Activated T-helper 1 cell treated with Interleukin-2 at 50 U/mL for 16 hours (primary cell): ENCODE data around the gene RNGTT.

Experiments
- DNase-seq: peaks from one replicate; pipeline ENCODE4 v3.0.0-alpha.2; 2020; ENCODE audit warnings: low read depth

The RNGTT gene

DNA sequence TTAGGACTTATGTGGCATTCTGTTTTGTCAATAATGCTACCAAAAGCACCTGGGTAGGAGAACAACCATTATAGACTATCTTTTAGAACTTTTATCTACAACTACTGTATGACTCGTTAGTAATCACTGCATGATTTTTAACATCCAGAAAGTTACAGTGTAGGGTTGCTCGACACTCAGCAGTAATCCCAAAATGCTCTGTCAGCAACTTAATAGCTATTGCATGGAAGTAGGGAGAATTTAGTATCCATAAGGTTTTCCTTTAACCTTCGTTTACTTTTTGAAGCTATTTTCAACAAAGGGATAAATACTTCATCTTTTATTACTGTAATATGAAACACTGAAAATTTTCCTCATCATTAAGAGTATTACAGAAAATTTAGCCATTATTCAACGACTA is 309.5 kb downstream of the RNGTT start:
- DNase-seq, result no peak

DNA sequence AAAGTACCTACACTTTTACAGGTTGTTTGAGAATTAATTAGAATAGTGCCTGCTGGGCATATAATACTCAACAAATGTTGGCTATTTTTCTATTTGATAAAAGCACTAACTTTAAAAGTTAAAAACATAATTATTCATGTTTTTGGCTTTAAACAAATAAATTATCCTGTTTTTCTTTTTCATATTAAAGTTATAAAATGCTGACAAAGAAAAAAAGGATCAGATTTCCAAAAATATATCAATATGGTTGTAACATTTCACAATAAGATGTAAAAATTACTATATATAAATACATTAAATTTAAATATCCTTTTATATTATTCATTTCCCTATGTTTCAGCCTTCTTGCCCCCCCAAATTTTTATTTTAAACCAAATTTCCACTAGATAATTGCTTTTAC is 312.0 kb downstream of the RNGTT start:
- DNase-seq, result no peak

DNA sequence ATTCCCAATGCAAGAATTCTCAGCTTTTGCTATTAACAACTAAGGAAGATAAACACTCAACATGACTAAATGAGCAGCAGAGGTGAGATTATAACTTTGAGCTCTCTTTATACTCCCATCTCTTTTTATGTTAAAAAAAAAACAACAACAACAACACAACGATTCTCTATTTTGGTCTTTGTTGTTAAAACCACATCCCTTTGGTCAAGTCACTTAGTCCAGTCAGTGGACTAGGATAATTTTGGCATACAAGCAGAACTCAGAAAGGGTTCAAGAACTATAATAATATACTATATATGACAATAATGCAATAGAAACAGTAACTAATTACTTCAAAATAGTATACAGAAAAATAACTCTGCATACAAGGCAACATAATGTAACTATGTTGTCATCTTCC is 312.4 kb downstream of the RNGTT start:
- no peak for DNase-seq

DNA sequence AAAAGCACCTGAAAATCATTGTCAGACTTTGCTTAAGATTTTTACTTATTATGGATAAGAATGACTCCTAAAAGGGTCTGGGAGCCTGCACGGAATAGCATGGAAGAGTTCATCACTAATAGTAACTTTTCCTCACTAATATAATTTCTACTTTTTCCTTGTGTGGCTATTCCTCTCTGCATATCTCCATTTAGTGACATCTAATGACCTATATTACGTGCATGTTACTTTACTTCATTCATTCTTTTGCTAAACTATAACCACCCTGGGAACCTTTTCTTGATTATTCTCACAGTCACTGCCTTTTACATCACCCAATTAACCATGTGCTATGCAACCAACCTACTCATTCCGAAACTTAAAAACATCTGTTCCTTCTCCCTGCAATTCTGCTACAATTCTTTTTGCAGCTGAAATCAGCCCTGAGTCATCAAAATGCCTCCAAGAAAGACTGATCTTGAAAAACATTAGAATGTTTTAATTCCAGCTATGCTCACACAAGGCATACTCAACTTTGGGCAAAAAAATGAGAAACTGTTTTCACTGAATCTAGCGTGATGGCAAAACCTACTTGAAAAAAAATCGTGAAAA is 313.3 kb downstream of the RNGTT start:
- DNase-seq, result no peak

DNA sequence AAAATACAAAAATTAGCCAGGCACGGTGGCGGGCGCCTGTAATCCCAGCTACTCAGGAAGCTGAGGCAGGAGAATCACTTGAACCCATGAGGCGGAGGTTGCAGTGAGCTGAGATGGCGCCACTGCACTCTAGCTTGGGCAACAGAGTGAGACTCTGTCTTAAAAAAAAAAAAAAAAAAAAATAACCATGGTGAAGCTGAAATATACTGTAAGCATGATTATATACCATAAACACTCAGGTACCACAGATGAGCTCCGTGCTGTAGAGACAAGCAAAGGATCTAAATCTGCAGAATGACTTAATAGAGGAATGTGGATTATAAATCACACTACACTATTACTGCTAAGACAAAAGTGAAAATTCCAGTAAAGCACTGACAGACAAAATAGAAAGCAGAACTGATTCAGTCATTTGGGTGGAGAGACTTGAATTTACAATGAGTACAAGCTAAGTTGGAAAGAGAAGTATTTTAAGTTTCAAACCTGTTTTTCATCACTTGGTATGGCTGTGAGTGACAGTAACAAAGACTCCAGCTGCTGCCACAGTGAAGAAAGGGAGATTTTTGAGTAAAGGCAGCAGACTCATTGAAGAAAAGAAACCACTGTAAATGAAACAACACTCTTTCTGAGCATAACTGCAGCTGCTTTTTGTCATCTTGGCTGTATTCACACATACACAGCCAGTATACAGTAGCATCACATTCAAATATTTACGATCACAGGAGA is 322.1 kb downstream of the RNGTT start:
- no peak for DNase-seq

DNA sequence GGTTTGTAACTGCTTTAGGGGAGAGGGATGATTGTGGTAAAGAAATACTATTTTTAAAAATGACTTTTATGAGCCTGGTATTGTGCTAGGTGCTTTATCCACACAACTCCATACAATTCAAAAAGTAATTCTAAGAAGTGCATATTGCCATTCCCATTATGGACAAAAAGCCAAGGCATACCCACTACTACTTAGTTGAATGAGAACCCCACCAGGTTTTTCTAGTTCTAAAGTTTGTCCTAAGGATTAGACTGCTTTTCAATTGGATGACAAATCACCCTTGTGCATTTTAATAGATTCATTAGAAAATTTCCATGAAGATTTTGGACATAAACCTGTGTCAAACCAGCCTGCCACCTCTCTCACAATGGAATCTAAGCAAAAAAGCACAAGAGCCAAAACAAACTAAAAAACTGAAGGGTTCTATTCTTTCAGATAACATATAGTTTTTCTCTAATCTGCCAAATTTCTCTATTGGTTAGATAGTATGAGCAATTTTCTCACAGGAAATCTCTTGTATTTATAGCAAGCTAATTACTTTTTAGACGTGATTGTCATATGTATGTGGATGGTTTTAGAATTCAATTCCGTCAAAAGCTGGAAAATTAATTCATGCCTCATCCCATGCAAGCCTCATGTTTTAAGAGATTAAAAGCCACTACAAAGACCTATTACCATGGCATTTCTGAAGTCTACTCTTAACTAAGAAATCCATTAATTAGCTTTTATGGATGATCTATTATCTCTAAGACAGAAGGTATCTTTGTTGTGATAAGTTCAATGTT is 325.5 kb downstream of the RNGTT start:
- DNase-seq, result no peak

DNA sequence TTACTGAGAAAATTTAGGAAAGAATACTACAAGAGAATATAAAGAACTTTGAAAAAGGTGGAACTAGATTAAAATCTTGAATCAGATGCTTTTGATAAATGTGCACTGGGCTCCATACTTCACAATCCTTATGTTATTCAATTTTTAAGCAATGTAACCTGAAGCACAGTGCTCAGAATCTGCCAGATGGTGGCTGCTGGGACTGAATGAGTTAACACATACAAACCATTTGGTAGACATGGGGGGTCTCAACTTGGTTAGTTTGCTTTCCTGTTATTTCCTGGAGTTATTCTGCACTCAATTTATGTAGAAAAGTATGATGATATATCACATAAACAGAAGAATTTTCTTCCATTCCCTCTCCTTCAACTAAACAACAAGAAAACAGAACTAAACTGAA is 326.5 kb downstream of the RNGTT start:
- no peak for DNase-seq

DNA sequence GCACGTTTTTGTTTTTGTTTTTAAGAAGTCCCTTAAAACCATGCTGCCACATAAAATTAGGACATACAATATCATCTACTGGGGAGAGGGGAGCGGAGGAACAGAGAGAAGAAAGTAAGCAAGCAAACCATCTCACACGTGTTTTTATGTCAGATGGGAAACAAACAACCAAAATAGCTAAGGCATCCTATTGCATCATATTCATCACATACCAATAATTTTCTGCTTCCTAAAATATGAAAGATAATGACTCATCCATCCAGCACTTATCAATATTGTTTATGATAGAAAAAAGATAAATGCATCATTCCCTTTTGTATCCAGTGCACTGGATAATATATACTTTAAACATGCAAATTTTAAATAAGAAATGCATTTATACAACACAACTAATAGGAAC is 329.6 kb downstream of the RNGTT start:
- DNase-seq, result no peak

DNA sequence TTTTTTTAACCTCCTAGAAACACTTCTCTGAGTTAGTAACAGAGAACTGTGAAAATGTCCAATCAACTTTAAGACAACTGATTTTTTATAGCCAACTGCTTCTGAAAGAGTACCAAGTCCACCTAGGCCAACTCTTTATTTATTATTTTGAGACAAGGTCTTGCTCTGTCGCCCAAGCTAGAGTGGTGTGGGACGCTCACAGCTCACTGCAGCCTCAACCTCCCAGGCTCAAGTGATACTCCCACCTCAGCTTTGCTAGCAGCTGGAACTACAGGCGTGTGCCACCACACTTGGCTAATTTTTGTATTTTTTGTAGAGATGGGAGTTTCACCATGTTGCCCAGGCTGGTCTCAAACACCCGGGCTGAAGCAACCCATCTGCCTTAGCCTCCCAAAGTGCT is 331.6 kb downstream of the RNGTT start:
- DNase-seq, result no peak

DNA sequence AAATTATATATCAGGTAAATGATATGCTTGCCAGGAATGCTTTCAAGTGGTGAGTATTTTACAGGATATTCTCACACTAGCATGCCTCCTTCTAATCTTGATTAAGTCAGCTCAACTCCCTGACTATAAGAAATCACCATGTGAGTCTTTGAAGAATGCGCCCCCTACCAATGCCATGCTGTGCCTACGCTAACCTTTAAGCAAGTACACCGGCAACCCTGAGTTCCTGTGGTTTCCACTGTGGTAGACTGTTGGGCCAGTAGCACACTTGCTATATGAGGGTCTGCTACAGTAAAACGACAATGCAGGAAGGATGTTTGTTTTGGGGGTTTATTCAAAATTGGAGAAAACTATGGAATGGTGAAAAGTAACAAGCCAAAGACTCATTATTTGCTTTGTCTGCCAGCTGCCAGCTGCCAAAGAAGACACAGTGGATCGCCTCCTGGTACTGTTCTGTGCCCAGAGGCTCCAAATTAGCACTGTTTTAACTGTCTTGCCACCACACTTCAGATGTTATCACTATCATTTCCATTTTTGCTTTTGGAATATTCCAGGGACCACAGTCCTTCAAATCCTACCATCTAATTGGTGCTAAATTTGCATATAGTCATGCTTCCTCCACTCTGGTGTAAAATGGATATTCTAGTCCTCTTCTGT is 333.5 kb downstream of the RNGTT start:
- DNase-seq, result no peak

DNA sequence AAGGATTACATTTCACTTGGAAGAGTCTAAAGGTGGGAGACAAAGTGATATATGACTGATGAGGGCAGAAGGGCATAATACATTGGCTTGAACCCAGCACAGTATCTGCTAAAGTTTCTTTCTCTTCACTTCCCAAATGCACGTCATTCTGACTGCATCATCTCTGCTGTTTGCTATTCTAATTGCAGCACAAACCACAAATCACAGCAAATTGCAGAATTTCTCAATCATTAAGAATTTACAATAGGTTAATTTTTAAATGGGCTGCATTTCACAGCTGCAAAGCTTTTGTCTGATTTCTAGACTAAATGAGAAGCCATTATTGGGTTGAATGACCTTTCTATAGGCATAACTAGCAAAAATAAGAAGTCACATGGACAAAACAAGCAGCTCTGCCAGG is 337.0 kb downstream of the RNGTT start:
- no peak for DNase-seq

DNA sequence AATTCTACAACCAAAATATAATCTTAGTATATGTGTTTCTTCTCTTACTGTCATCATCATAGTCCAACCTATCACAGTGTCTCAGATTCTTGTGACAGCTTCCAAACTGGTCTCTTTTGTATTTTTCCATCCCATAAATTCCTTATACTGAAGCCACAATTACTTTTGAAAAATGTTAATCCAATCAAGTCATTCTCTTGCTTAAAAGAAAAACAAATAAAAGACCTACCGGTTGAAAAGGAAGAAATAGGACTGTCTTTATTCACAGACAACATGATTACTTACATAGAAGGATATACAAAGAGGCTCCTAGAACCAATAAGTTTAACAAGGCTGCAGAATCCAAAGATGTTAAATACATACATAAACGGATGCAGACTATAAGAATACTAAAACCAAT is 339.9 kb downstream of the RNGTT start:
- DNase-seq, result no peak

DNA sequence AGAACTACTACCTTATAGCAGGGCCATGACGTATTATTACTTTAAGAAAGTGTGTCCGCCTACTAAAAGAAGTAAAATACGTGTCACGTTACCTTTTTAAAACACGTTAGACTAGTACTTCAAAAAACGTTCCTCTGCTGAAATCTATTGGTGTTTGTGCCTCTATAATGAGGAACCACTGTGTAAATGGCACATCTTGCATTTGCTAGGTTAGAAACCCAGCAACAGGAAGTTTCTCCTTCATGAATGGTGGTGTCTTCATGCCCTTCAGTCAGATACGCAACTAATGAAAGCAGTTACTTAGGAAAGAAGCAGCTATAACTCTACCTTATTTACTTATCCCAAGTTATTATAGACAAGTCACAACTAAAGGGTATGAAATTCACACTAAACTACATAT is 343.5 kb downstream of the RNGTT start:
- DNase-seq, result no peak

DNA sequence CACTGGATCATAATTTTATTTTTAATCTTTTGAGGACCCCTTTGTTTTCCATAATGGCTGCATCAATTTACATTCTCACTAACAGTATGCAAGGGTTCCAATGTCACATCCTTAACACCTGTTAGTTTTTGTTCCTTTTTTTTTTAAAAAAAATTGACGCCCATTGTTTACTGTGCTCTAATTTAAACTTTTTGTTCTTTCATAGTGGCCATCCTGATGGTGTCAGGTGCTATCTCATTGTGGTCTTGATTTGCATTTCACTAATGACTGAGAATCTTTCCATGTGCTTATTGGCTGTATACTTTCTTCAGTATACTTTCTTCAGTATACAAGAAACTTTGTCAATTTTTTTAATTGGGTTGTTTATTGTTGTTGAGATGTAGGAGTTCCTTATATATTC is 347.0 kb downstream of the RNGTT start:
- no peak for DNase-seq

DNA sequence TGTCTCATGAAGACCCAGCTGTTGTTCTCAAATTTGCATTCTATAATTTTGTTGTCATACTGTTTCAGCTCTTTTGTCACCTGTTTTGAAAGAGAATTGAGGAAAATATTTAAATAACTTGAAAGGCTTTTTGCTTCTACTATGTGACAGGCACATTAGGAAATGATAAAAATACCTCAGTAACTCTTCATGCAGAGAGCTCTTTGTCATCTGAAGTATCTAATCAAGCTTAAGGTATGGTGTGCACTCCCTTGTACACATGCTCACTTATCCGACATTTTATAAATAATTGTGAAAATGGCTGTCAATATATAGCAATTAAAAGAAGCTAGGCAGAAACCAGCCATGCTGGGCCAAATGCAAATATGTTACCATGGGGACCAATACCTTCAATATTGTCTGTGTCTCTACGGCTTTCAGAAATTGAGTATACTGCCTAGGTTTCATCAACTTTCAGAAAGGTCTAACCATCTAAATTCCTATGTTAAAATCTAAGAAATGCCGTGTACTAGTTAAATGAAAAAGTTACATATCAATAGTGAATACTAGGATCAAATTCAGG is 349.0 kb downstream of the RNGTT start:
- no peak for DNase-seq

DNA sequence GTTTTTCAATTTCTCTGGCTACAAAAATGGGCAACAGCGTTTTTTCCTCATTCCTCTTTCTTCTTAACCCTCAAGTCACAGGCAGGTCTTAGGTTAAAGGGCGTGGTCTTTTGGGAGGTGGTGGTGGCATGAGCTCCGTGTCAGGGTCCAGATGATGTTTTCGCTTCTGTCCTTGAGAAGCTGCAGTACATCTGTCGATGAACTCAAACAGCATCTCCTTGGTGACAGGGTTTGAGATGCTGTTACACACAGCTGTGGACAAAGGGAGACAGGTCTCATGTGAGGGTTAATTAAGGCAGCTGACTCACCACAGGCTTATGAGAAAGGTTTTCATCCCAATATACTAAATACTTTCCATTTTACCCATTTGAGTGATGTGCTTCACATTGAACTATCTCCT is 350.8 kb downstream of the RNGTT start:
- no peak for DNase-seq

DNA sequence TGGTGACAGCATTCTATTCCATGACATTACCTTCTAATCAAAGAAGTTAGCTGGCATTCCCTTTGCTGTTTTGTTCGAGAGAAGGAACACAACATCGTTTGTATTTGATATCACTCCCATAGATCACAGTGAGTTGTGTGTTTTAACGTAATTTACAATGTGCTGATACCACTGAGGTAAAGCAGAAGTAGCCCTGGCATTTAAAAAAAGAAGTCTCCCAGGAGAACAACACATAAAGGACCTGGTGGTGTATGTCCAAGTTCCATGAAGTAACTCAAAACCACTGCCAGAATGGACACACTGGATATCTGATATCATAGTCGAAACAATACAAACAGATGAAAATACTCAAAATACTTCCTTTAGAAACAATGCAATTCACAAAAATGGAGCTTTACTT is 351.7 kb downstream of the RNGTT start:
- DNase-seq, result no peak

DNA sequence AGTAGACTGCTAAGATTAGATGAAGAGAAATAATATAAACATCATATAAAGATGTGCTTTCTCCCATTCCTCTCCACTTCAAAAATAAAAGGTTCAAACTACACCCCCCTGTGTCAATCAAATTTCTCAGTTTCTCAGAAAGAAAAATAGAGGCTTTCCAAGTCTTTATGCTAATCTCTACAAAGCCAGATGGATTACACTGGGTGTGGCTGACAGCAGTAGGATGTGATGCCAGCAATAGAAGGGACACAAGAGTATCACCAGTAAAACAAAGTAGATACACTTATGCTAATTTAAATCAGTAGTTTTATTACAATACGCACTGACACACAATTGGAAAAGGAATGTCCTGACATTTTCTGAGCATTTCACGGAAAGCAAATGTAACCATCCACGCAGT is 353.4 kb downstream of the RNGTT start:
- no peak for DNase-seq

DNA sequence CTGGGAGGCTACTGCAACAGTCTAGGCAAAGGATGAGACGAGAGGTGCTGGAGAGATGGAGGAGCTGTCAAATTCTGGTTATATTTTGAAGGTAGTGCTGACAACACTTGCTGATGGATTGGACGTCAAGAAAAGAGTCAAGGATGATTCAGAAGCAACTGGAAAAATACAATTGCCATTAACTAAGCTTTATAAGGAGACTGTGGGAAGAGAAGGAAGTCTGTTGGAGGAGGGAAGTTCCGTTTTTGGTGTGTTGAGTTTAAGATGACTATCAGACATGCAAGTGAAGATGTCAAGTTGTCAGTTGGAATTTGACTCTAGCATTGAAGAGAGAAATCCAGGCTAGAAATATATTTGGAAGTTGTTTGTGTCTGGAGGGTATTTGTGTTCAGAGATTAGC is 358.1 kb downstream of the RNGTT start:
- DNase-seq, result no peak

DNA sequence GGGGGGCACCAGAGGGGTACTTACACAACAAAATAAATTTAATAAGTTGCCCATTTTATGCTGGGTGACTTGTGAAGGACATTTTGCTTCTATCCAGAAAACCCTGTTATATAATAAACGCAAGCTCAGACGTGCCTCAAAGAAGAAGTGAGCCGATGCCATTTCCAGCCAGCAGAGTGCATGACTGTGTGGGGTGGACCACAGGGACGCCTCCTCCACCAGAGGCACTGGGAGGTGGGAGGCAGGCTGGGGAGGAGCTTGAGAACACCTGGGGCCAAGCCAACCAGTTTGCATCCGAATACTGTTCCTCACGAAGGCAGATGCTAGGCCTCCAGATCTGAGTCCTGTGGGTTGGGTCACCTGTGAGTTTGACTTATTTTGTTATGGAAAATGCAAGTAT is 363.8 kb downstream of the RNGTT start:
- DNase-seq, result no peak

DNA sequence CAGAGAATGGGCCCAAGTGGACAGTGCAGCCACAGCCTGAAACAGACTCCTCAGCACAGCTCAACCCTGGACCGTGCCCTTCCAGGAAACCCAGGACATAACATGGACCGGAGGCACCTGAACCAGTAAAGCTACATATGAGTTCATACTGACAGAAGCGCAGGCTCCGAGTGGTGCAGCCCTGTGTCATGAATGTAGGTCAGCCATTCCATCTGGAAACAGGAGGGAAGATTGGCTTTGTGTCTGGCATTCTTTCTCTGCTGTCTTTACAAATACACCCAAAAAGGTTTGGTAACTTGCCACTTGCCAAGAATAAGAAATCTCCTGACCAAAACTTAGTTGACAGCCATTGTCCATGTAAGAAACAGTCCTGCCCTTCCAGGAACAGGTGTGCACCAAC is 366.6 kb downstream of the RNGTT start:
- DNase-seq, result no peak

DNA sequence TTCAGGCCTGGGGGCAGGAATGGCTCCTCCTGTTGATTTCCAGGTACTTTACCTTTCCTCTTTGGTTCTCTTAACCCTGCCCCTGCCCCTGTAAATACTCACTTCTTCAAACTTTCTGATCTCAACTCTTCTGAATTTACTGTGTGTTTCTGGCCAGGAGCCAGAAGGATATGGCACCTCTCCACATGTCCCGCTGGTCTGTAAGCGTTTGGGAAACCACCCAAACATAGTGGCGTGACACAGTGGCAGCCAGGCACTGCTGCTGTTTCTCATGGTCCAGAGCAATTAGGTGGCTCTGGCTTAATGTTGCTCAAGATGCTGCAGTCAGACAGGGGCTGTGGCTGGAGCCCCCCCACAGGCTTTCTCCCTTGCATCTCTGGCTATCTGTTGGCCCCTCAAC is 374.5 kb downstream of the RNGTT start:
- DNase-seq, result no peak

DNA sequence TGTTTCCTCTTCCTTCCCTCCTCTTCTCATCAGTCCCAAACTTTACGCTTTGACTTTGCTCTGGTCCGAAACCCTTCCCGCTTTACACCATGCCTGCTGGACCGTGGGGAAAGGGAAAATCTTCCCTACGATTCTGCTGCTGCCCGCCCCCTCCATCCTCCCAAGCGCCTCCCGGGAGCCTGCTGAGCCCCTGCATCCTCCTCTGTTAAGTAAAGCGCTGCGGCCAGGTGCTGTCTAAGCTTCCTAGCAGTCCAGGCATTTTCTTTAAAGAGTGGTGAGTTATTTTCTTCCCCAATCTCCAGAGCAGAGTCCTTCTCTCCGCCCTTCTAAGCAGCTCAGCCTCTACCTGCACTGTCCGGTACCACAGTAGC is 376.3 kb downstream of the RNGTT start:
- DNase-seq, result no peak
